BLaER1 (cell line): ENCODE measurements around the gene CALCOCO2.
A peak's percentile ranks its signal among the peaks of the same experiment; 100 is the strongest.
"Not testable (repeated sequence)": the region's sequence is repeated elsewhere in the genome, so short reads cannot be mapped to it uniquely, and the experiment has no call there.

Source experiments
- H3K27ac ChIP-seq: shearing (Covaris generic); formaldehyde crosslinking; 2 replicates; pipeline ENCODE4 v1.8.1; 2022
- H3K27me3 ChIP-seq: shearing (Covaris generic); formaldehyde crosslinking; 2 replicates; pipeline ENCODE4 v1.8.1; 2022
- H3K36me3 ChIP-seq: shearing (Covaris generic); formaldehyde crosslinking; 2 replicates; pipeline ENCODE4 v1.8.1; 2022
- H3K4me1 ChIP-seq: shearing (Covaris generic); formaldehyde crosslinking; 2 replicates; pipeline ENCODE4 v1.8.1; 2022
- H3K4me2 ChIP-seq: shearing (Covaris generic); formaldehyde crosslinking; 2 replicates; pipeline ENCODE4 v1.8.1; 2022
- H3K4me3 ChIP-seq: shearing (Covaris generic); formaldehyde crosslinking; 2 replicates; pipeline ENCODE4 v1.8.1; 2022
- H3K9ac ChIP-seq: shearing (Covaris generic); formaldehyde crosslinking; 2 replicates; pipeline ENCODE4 v1.8.1; 2022
- H3K9me3 ChIP-seq: shearing (Covaris generic); formaldehyde crosslinking; 2 replicates; pipeline ENCODE4 v1.8.1; 2022
- H4K20me1 ChIP-seq: shearing (Covaris generic); formaldehyde crosslinking; 2 replicates; pipeline ENCODE4 v1.8.1; 2022
- Cebpa-rat ChIP-seq: shearing (Covaris generic); IDR thresholded peaks from 2 replicates; pipeline ENCODE4 v1.8.1; 2022

CALCOCO2 gene, protein sequence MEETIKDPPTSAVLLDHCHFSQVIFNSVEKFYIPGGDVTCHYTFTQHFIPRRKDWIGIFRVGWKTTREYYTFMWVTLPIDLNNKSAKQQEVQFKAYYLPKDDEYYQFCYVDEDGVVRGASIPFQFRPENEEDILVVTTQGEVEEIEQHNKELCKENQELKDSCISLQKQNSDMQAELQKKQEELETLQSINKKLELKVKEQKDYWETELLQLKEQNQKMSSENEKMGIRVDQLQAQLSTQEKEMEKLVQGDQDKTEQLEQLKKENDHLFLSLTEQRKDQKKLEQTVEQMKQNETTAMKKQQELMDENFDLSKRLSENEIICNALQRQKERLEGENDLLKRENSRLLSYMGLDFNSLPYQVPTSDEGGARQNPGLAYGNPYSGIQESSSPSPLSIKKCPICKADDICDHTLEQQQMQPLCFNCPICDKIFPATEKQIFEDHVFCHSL

GRCh38 chr17:48830840-48831548 lies at the start of gene CALCOCO2:
Gene CALCOCO2, plus strand, starts transcription at chr17:48831035. Its CDS starts 10,673 bp downstream, at chr17:48841708.
- Histone ChIP-seq H3K4me3 (peak within 1 kb of the TSS; percentile 87), H3K27me3 (no peaks in the 10 kb centered on the region), H3K4me1 (peaks cover 61% of the 10 kb centered on the region), H3K36me3 (peaks cover 9% of the 10 kb centered on the region), H3K27ac (peak within 1 kb of the TSS; percentile 86), H4K20me1 (peaks cover 39% of the 10 kb centered on the region; the same call in 1 of the 2 replicates), H3K4me2 (peak within 1 kb of the TSS; percentile 77), H3K9me3 (no peaks in the 10 kb centered on the region), H3K9ac (peak within 1 kb of the TSS; percentile 86)
- peak; percentile 92 for TF ChIP-seq Cebpa-rat

DNA sequence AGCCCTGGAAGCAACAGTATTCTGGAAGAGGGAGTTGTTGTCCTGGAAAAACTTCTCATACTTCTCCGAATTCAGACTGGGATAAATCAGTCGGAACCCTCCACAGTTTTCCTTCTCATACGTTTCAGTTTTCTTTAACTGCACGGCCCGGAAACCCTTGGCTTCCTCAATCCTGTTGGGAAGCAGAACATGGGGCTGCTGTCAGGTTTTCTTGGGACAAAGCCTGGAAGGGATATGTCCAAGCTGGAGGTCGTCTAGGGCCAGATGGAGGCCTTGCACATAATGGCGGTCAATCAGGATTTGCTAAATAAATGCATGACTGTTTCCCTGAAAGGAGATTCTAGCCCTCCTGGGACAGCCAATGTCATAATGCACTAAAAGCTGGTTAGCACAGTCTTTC lies 43.0 kb upstream of the CALCOCO2 start:
- H3K9me3 ChIP-seq: no peaks in the 10 kb centered on the region
- no peaks in the 10 kb centered on the region for H3K36me3 ChIP-seq
- no peak overlapping the region for H3K4me2 ChIP-seq
- no peaks in the 10 kb centered on the region for H4K20me1 ChIP-seq
- no peaks in the 10 kb centered on the region for H3K27me3 ChIP-seq
- no peak for TF ChIP-seq Cebpa-rat
- H3K4me1 ChIP-seq: peaks cover 15% of the 10 kb centered on the region
- no peak overlapping the region for H3K9ac ChIP-seq
- H3K4me3 ChIP-seq: no peak overlapping the region
- no peak overlapping the region for H3K27ac ChIP-seq

DNA sequence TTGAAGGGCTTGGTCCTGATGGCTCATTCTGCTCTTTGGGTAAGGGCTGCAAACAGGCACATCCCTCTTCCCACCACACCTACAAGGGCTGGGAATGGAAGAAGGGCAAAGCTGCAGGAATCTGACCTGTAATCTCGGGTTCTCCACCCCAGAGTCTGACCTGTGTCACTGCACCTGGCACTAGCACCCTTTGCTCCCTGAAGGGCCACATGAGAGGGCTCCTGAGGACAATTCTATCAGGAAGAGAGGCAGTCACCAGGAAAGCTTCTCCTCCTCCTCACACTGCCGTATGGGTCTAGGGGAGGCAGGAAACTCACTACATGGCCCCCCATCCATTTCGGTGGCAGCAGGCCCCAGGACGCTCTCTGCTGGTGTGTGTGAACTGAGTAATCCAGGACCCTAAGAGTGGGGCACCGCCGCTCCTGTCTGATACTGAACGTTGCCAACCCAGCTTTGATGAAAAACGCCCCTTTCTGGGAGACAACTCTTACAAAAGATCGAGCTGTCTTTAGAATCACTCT lies 40.2 kb upstream of the CALCOCO2 start:
- no peak overlapping the region for H3K9ac ChIP-seq
- H3K9me3 ChIP-seq: no peaks in the 10 kb centered on the region
- H3K27ac ChIP-seq: no peak overlapping the region
- no peaks in the 10 kb centered on the region for H3K36me3 ChIP-seq
- H4K20me1 ChIP-seq: no peaks in the 10 kb centered on the region
- H3K27me3 ChIP-seq: no peaks in the 10 kb centered on the region
- peak overlapping the region; percentile 61 for H3K4me2 ChIP-seq
- TF ChIP-seq Cebpa-rat: no peak
- H3K4me1 ChIP-seq: peaks cover 15% of the 10 kb centered on the region
- no peak overlapping the region for H3K4me3 ChIP-seq

GRCh38 chr17:48791128-48792032 lies 39.5 kb upstream of the CALCOCO2 start:
- H3K4me1 ChIP-seq: peaks cover 21% of the 10 kb centered on the region
- no peak overlapping the region for H3K9ac ChIP-seq
- no peaks in the 10 kb centered on the region for H4K20me1 ChIP-seq
- H3K27me3 ChIP-seq: no peaks in the 10 kb centered on the region
- H3K36me3 ChIP-seq: no peaks in the 10 kb centered on the region
- H3K4me2 ChIP-seq: peak overlapping the region; percentile 61
- TF ChIP-seq Cebpa-rat: no peak
- H3K9me3 ChIP-seq: no peaks in the 10 kb centered on the region
- H3K27ac ChIP-seq: no peak overlapping the region
- no peak overlapping the region for H3K4me3 ChIP-seq

- Histone ChIP-seq H3K27ac (no peak overlapping the region), H3K4me3 (no peak overlapping the region), H3K9ac (no peak overlapping the region), H3K36me3 (no peaks in the 10 kb centered on the region), H3K4me1 (peaks cover 24% of the 10 kb centered on the region), H4K20me1 (no peaks in the 10 kb centered on the region), H3K9me3 (no peaks in the 10 kb centered on the region), H3K27me3 (no peaks in the 10 kb centered on the region), H3K4me2 (peak overlapping the region; percentile 61)
- TF ChIP-seq Cebpa-rat: no peak
These were observed 38.6 kb upstream of the CALCOCO2 start for GRCh38 chr17:48792033-48792798.

DNA sequence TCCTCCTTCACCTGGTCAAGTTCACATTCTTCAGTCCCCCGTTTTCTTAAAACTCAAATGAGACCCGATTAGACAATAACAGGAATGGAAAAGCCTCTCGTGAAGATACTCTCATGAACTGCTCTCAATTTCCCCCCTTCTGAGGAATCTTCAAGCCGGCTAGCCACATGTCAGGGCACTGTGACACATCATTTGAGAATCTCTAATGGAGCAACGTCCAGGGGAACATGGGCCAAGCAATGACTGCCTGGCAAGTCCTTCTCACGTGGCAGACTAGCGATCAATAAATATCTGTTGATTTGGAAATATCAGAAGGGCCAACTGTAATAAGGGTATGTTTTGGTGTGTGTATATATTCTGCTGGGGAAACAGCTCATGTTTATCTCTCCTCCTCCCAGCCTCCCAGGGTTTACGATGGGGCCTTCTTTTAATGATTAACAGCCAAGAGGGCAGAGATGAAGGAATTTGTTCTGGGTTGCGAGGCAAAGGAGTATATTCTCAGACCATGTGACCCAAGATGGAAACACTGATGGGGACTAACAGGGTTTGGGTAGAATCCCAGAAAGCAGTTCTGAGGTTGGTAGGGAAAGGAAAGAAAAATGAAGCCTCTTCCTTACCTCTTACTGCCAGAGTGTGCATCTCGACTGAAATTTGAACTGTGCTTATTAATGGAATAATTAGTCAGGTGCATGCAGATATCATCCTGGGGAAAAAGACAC lies 35.2 kb upstream of the CALCOCO2 start:
- Histone ChIP-seq H3K9ac (no peak overlapping the region), H3K9me3 (no peaks in the 10 kb centered on the region), H3K27ac (no peak overlapping the region), H3K4me3 (no peak overlapping the region), H3K4me1 (peaks cover 30% of the 10 kb centered on the region), H3K36me3 (no peaks in the 10 kb centered on the region), H4K20me1 (no peaks in the 10 kb centered on the region), H3K27me3 (no peaks in the 10 kb centered on the region), H3K4me2 (peak overlapping the region; percentile 33; the same call in 1 of the 2 replicates)
- TF ChIP-seq Cebpa-rat: no peak

- not testable (repeated sequence) for H3K4me3 ChIP-seq, H3K9me3 ChIP-seq, H4K20me1 ChIP-seq, H3K27ac ChIP-seq, H3K27me3 ChIP-seq, H3K9ac ChIP-seq, H3K36me3 ChIP-seq
- H3K4me2 ChIP-seq: peak overlapping the region; percentile 33; the same call in 1 of the 2 replicates
- peaks cover 26% of the 10 kb centered on the region for H3K4me1 ChIP-seq
These were observed 34.7 kb upstream of the CALCOCO2 start for GRCh38 chr17:48796163-48796522.

GRCh38 chr17:48799069-48799723 lies 31.6 kb upstream of the CALCOCO2 start:
- Histone ChIP-seq H3K27me3 (no peaks in the 10 kb centered on the region), H3K4me1 (peaks cover 15% of the 10 kb centered on the region; the same call in 1 of the 2 replicates), H3K4me3 (no peak overlapping the region), H3K4me2 (no peak overlapping the region), H4K20me1 (no peaks in the 10 kb centered on the region), H3K9ac (no peak overlapping the region), H3K27ac (no peak overlapping the region), H3K36me3 (no peaks in the 10 kb centered on the region), H3K9me3 (no peaks in the 10 kb centered on the region)
- no peak for TF ChIP-seq Cebpa-rat
